GM12864 (cell line): ENCODE measurements around the gene CACNA1C.

Experiments used
- DNase-seq: peaks from one replicate; pipeline ENCODE4 v3.0.0-alpha.2; 2011; ENCODE audit warnings: low read depth
- H3K4me3 ChIP-seq: 2 replicates; pipeline ENCODE4 v1.5.1; 2011; ENCODE audit warnings: mild to moderate bottlenecking, low read depth, low read length, control low read depth
- CTCF ChIP-seq: IDR thresholded peaks from 2 replicates; pipeline ENCODE4 v1.5.1; 2011; ENCODE audit warnings: low read depth, mild to moderate bottlenecking, moderate library complexity, low read length, control low read depth, inconsistent platforms; ENCODE audit errors: missing control alignments

The CACNA1C gene

DNA sequence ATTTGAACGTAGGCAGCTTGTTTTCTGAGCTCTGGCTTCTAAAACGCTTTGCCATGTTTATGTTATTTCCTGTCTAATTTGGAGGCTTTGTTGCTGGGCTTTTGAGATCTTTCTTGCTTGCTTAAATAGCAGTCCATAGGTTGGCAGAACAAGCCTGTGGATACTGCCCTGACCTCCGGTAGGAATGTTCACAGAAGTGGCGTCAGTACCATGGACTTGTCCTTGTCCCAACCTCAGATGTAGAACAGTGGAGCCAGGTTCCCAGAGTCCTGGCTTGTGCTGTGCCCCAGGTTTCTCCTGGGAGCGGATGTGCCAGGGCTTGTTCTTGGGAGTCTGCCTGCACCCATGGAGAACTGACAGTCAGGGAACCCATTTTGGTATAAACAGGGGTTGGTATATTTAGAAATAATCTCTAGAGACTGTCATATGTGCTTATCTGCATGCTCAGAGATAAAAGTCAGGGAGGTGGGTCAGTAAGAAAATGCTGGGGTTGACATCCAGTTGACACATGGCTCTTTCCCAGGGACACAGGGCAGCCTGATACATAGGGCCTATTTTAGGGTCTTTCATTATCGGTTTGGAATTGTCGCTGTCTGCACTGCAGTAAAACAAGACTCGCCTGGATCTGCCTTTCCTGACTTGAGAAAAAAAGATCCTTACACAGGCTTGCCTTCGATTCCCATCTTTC is 22.9 kb downstream of the CACNA1C start:
- H3K4me3 ChIP-seq, result no peak overlapping the region
- no peak for TF ChIP-seq CTCF
- DNase-seq, result no peak

GRCh38 chr12:2076196-2076570 is 23.4 kb downstream of the CACNA1C start:
- TF ChIP-seq CTCF, result no peak
- no peak overlapping the region for H3K4me3 ChIP-seq
- DNase-seq, result no peak

- DNase-seq, result no peak
- no peak for TF ChIP-seq CTCF
- H3K4me3 ChIP-seq, result no peak overlapping the region
Observed at GRCh38 chr12:2076728-2077127, 23.9 kb downstream of the CACNA1C start.

- DNase-seq, result no peak
- H3K4me3 ChIP-seq, result no peak overlapping the region
- TF ChIP-seq CTCF, result no peak
Observed at GRCh38 chr12:2080604-2081003, 27.8 kb downstream of the CACNA1C start.

DNA sequence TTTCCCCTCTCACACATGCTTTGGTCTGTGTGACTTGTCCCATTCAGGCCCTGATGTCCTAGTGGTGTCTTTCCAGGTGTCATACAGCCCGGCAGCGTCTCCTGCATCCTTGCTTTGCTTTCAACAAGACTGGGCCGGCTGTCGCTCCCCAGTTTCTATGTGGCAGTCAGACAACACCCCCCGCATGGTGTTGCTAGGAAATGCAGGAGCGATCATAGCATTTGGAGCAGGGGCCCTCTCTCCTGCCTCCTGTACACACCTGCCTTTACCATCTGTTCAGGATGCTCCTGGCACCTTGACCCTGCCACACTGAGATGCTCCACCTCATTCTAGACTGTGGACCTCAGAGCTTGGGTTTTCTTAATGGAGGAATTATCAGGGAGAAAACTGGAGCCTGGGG is 29.5 kb downstream of the CACNA1C start:
- DNase-seq, result no peak
- TF ChIP-seq CTCF, result no peak
- no peak overlapping the region for H3K4me3 ChIP-seq

DNA sequence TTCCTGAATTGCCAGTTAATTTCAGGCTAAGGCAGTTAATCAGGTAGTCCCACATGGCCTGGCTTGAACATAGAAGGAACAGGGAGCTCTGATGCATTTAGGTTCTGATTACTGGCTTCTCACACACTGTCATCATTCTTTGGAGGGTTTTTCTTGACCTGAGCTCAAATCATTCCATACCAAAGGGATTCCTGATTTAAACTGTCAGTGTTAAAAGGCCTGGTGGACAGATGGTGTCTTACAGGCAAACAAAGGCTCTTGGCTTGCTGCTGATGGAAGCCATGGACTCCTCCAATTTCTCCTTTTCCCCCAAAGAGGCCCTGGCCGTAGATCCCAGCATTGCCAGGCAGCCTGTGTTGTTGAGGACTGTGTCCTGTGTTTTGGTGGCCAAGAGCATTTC is 30.2 kb downstream of the CACNA1C start:
- H3K4me3 ChIP-seq, result no peak overlapping the region
- TF ChIP-seq CTCF, result no peak
- DNase-seq, result no peak

- DNase-seq, result no peak
- H3K4me3 ChIP-seq, result no peak overlapping the region
- no peak for TF ChIP-seq CTCF
Observed at GRCh38 chr12:2083561-2083960, 30.8 kb downstream of the CACNA1C start.
